Measurements from ENCODE around the gene CDO1.

Gene CDO1

DNA sequence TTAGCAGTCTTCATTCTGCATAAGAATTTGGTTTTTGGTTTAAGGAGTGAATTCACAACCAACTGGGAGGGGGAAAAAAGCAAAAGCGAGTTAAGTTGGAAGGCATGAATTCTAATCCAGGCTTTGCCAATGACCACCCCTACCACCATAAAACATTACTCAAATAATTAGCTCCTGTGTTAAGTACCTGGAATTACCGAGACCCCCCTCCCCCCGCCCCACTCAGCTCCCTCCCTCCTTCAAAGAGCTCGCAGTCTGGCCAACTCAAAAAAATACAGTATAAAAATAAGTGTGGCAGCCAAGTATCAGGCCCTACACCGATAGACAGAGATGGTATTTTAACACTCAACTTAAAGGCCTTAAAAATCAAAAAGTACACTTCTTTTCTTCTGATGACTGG, 24.4 kb upstream of the CDO1 start:
- Histone ChIP-seq H2AFZ (ENCODE audit: low read length) (no peak overlapping the region), H3K27ac (ENCODE audit: low read depth, low read length, poor library complexity, severe bottlenecking) (peak overlapping the region; percentile 71), H3K36me3 (ENCODE audit: insufficient read depth, low read length) (peaks cover 29% of the 10 kb centered on the region)

DNA sequence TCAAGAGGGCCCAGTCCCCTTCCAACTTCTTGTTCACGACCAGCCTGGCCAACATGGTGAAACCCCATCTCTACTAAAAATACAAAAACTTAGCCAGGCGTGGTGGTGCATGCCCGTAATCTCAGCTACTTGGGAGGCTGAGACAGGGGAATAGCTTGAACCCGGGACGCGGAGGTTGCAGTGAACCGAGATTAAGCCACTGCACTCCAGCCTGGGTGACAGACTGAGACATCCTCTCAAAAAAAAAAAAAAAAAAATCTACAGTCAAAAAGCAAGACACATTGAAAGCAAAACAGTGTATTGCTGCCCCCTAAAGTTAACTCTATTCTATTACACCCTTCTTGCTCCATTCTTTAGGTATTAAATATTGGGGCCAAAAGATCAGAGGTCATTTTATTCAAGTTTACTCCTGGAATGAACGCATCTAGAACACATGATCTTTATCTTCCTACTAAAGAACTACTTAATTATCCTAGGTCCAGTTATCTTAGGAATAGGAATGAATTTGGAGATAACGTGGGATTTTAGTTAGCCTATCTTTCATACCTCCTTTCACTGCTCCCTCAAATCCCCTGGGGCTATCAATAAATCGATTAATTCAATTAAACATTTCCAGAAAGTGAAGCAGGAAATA, 22.5 kb upstream of the CDO1 start:
- Histone ChIP-seq H2AFZ (ENCODE audit: low read length) (no peak overlapping the region), H3F3A (ENCODE audit: insufficient read depth, low read length) (no peaks in the 10 kb centered on the region; the same call in 1 of the 2 replicates), H3K27me3 (ENCODE audit: insufficient read depth, low read length) (no peaks in the 10 kb centered on the region), H3K9me2 (ENCODE audit: low read depth, low read length) (no peaks in the 10 kb centered on the region), H3K4me2 (ENCODE audit: low read length) (peak overlapping the region; percentile 99), H3K4me3 (ENCODE audit: low read depth, low read length, poor library complexity, severe bottlenecking) (peak overlapping the region; percentile 70), H3K4me1 (ENCODE audit: insufficient read depth, low read length, severe bottlenecking) (peaks cover 43% of the 10 kb centered on the region), H3K9ac (ENCODE audit: low read length) (peak overlapping the region; percentile 77), H3K36me3 (ENCODE audit: insufficient read depth, low read length) (peaks cover 48% of the 10 kb centered on the region), H3K79me2 (ENCODE audit: insufficient read depth, low read length) (peaks cover 43% of the 10 kb centered on the region), H3K27ac (ENCODE audit: low read depth, low read length, poor library complexity, severe bottlenecking) (no peak overlapping the region), H3K9me3 (ENCODE audit: low read length) (no peaks in the 10 kb centered on the region), H4K20me1 (ENCODE audit: insufficient read depth, low read length) (0 out of 2 replicates have a peak, but pooled peaks cover 4% of the 10 kb centered on the region)
- TF ChIP-seq, protein P1, sequence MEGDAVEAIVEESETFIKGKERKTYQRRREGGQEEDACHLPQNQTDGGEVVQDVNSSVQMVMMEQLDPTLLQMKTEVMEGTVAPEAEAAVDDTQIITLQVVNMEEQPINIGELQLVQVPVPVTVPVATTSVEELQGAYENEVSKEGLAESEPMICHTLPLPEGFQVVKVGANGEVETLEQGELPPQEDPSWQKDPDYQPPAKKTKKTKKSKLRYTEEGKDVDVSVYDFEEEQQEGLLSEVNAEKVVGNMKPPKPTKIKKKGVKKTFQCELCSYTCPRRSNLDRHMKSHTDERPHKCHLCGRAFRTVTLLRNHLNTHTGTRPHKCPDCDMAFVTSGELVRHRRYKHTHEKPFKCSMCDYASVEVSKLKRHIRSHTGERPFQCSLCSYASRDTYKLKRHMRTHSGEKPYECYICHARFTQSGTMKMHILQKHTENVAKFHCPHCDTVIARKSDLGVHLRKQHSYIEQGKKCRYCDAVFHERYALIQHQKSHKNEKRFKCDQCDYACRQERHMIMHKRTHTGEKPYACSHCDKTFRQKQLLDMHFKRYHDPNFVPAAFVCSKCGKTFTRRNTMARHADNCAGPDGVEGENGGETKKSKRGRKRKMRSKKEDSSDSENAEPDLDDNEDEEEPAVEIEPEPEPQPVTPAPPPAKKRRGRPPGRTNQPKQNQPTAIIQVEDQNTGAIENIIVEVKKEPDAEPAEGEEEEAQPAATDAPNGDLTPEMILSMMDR (IDR thresholded peaks at IDR 0.05; ENCODE audit: low read length): peak; percentile 62
- TF ChIP-seq EZH2 (IDR thresholded peaks at IDR 0.05; ENCODE audit: borderline replicate concordance, low read length): no peak

More for the DNA sequence above, 24.4 kb upstream of the CDO1 start:
- peak overlapping the region; percentile 77 for H3K9ac ChIP-seq (ENCODE audit: low read length)
- H3K9me2 ChIP-seq (ENCODE audit: low read depth, low read length): no peaks in the 10 kb centered on the region
- peaks cover 61% of the 10 kb centered on the region for H3K4me1 ChIP-seq (ENCODE audit: insufficient read depth, low read length, severe bottlenecking)
- no peaks in the 10 kb centered on the region; the same call in 1 of the 2 replicates for H3F3A ChIP-seq (ENCODE audit: insufficient read depth, low read length)
- peaks cover 43% of the 10 kb centered on the region for H3K79me2 ChIP-seq (ENCODE audit: insufficient read depth, low read length)
- H3K27me3 ChIP-seq (ENCODE audit: insufficient read depth, low read length): no peaks in the 10 kb centered on the region
- no peak for TF ChIP-seq EZH2 (IDR thresholded peaks at IDR 0.05; ENCODE audit: borderline replicate concordance, low read length)
- TF ChIP-seq, protein P1 (IDR thresholded peaks at IDR 0.05; ENCODE audit: low read length): no peak
- H3K4me3 ChIP-seq (ENCODE audit: low read depth, low read length, poor library complexity, severe bottlenecking): peak overlapping the region; percentile 70
- H4K20me1 ChIP-seq (ENCODE audit: insufficient read depth, low read length): 0 out of 2 replicates have a peak, but pooled peaks cover 4% of the 10 kb centered on the region
- H3K4me2 ChIP-seq (ENCODE audit: low read length): peak overlapping the region; percentile 99
- H3K9me3 ChIP-seq (ENCODE audit: low read length): no peaks in the 10 kb centered on the region

DNA sequence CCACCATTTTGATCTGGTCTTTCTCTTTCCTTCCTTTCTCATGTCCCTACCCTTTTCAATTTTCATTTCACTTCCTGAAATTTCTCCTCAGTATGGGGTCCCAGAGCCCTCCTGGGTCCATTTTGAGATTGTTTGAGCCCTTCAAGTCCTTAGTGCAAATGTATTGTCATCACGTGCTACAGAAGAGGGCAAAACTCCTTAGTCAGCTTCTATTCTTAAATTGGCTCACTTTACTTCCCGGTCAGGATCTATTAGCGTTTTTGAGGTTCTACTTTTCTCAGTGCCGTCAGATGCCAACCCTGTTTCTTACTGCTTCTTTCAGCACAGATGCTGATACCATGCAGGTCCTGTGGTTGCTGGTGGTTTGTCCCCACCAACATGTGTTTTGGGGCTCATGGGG, 19.0 kb upstream of the CDO1 start:
- Histone ChIP-seq H3K4me1 (ENCODE audit: insufficient read depth, low read length, severe bottlenecking) (peaks cover 24% of the 10 kb centered on the region), H3K79me2 (ENCODE audit: insufficient read depth, low read length) (peaks cover 31% of the 10 kb centered on the region), H3K9me3 (ENCODE audit: low read length) (no peaks in the 10 kb centered on the region), H3K27me3 (ENCODE audit: insufficient read depth, low read length) (no peaks in the 10 kb centered on the region), H3K27ac (ENCODE audit: low read depth, low read length, poor library complexity, severe bottlenecking) (no peak overlapping the region), H3F3A (ENCODE audit: insufficient read depth, low read length) (peaks cover 6% of the 10 kb centered on the region; the same call in 1 of the 2 replicates), H3K36me3 (ENCODE audit: insufficient read depth, low read length) (peaks cover 75% of the 10 kb centered on the region), H2AFZ (ENCODE audit: low read length) (no peak overlapping the region), H3K4me2 (ENCODE audit: low read length) (no peak overlapping the region), H3K9ac (ENCODE audit: low read length) (no peak overlapping the region), H3K9me2 (ENCODE audit: low read depth, low read length) (no peaks in the 10 kb centered on the region), H4K20me1 (ENCODE audit: insufficient read depth, low read length) (0 out of 2 replicates have a peak, but pooled peaks cover 4% of the 10 kb centered on the region), H3K4me3 (ENCODE audit: low read depth, low read length, poor library complexity, severe bottlenecking) (no peak overlapping the region)
- TF ChIP-seq, protein P1 (IDR thresholded peaks at IDR 0.05; ENCODE audit: low read length): no peak
- TF ChIP-seq EZH2 (IDR thresholded peaks at IDR 0.05; ENCODE audit: borderline replicate concordance, low read length): no peak
